Panc1 (cell line): Measurements from ENCODE around the gene ASTN2.

Experiments
- POLR2AphosphoS5 ChIP-seq: IDR thresholded peaks from 2 replicates; pipeline ENCODE4 v1.6.1; 2012; ENCODE audit warnings: mild to moderate bottlenecking, low read depth, low read length, moderate library complexity
- SIN3A ChIP-seq: IDR thresholded peaks from 2 replicates; pipeline ENCODE4 v1.6.1; 2012; ENCODE audit warnings: low read depth, mild to moderate bottlenecking, low read length, moderate library complexity, borderline replicate concordance; ENCODE audit not compliant: insufficient read depth
- TF ChIP-seq, protein P1 (sequence below): fragments of 450-650 bp; IDR thresholded peaks from 2 replicates; pipeline ENCODE4 v1.5.1; 2017; ENCODE audit warnings: mild to moderate bottlenecking
- TF ChIP-seq, protein P2 (sequence below), 2 experiments: IDR thresholded peaks; 2 replicates each; pipeline ENCODE4 v1.6.1; 2011 to 2012; ENCODE audit warnings: low read depth in 2 of 2, control low read depth in 1 of 2, low read length in 1 of 2, mild to moderate bottlenecking in 1 of 2, moderate library complexity in 1 of 2; ENCODE audit not compliant: insufficient read depth in 1 of 2

- TF ChIP-seq, protein P1, sequence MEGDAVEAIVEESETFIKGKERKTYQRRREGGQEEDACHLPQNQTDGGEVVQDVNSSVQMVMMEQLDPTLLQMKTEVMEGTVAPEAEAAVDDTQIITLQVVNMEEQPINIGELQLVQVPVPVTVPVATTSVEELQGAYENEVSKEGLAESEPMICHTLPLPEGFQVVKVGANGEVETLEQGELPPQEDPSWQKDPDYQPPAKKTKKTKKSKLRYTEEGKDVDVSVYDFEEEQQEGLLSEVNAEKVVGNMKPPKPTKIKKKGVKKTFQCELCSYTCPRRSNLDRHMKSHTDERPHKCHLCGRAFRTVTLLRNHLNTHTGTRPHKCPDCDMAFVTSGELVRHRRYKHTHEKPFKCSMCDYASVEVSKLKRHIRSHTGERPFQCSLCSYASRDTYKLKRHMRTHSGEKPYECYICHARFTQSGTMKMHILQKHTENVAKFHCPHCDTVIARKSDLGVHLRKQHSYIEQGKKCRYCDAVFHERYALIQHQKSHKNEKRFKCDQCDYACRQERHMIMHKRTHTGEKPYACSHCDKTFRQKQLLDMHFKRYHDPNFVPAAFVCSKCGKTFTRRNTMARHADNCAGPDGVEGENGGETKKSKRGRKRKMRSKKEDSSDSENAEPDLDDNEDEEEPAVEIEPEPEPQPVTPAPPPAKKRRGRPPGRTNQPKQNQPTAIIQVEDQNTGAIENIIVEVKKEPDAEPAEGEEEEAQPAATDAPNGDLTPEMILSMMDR = no peak
- TF ChIP-seq, protein P2, sequence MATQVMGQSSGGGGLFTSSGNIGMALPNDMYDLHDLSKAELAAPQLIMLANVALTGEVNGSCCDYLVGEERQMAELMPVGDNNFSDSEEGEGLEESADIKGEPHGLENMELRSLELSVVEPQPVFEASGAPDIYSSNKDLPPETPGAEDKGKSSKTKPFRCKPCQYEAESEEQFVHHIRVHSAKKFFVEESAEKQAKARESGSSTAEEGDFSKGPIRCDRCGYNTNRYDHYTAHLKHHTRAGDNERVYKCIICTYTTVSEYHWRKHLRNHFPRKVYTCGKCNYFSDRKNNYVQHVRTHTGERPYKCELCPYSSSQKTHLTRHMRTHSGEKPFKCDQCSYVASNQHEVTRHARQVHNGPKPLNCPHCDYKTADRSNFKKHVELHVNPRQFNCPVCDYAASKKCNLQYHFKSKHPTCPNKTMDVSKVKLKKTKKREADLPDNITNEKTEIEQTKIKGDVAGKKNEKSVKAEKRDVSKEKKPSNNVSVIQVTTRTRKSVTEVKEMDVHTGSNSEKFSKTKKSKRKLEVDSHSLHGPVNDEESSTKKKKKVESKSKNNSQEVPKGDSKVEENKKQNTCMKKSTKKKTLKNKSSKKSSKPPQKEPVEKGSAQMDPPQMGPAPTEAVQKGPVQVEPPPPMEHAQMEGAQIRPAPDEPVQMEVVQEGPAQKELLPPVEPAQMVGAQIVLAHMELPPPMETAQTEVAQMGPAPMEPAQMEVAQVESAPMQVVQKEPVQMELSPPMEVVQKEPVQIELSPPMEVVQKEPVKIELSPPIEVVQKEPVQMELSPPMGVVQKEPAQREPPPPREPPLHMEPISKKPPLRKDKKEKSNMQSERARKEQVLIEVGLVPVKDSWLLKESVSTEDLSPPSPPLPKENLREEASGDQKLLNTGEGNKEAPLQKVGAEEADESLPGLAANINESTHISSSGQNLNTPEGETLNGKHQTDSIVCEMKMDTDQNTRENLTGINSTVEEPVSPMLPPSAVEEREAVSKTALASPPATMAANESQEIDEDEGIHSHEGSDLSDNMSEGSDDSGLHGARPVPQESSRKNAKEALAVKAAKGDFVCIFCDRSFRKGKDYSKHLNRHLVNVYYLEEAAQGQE (IDR thresholded peaks at IDR 0.05; ENCODE audit: insufficient read depth in 1 of 2, low read depth in 2 of 2, low read length in 1 of 2) = no peak
- TF ChIP-seq POLR2AphosphoS5 (no peak), SIN3A (no peak)
Observed at GRCh38 chr9:116459576-116459975, 955.3 kb downstream of the ASTN2 start.
